GM20431 (cell line): Measurements from ENCODE around the gene RNLS.
"Not testable (repeated sequence)": the region's sequence is repeated elsewhere in the genome, so short reads cannot be mapped to it uniquely, and the experiment has no call there.

Experiments
- in situ Hi-C: fragments of 300-500 bp; cut with MseI, MboI; formaldehyde crosslinking; loops from one replicate; pipeline ENCODE4 v1.15.0; 2020; ENCODE audit warnings: low sequenced_read_pairs; ENCODE audit not compliant: unreplicated experiment

RNLS gene

DNA sequence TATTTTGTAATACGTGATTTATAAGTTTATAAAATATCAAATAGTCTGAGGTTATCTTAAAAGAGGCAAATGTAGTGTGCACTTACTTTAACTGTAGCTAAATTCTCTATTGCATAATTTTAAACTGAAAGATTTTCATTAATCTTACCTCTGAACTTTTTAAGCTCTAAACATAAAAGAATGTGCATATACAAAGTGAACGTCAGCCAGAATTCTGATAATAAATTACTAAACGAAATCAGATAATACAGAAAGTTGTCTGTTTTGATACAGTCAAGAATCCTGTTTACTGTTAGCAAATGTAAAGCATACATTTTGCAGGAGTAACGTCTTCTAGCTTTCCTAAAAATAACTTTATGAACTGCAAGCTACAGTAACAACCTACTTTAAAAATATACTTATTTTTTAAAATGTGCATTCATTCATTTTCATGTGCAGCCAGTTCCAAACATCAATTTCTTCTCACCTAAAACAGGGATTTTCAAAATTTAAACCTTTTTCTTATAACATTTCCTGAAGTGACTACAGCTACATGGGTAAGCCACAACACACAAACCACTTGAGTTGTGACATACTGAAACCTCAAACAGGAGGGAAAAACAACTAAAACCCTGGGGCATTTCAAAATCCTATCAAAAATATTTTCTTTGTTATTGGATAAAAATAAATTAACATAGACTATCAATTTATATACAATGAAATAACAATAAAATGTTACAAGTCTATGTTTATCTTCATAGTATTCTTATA, 92.7 kb downstream of the RNLS start:
- in situ Hi-C loops = no loop called here

- in situ Hi-C loops = no loop called here
Measured at GRCh38 chr10:88489107-88489506, 94.0 kb downstream of the RNLS start.

GRCh38 chr10:88486816-88487215, 96.3 kb downstream of the RNLS start:
- in situ Hi-C loops = not testable (repeated sequence)

GRCh38 chr10:88482220-88482619, 100.9 kb downstream of the RNLS start:
- in situ Hi-C loops = no loop called here

- in situ Hi-C loops = no loop called here
Measured at GRCh38 chr10:88478256-88478655, 104.9 kb downstream of the RNLS start.

- in situ Hi-C loops = no loop called here
Measured at GRCh38 chr10:88477343-88478085, 105.6 kb downstream of the RNLS start.

- in situ Hi-C loops = no loop called here
Measured at GRCh38 chr10:88474884-88475844, 108.0 kb downstream of the RNLS start.

DNA sequence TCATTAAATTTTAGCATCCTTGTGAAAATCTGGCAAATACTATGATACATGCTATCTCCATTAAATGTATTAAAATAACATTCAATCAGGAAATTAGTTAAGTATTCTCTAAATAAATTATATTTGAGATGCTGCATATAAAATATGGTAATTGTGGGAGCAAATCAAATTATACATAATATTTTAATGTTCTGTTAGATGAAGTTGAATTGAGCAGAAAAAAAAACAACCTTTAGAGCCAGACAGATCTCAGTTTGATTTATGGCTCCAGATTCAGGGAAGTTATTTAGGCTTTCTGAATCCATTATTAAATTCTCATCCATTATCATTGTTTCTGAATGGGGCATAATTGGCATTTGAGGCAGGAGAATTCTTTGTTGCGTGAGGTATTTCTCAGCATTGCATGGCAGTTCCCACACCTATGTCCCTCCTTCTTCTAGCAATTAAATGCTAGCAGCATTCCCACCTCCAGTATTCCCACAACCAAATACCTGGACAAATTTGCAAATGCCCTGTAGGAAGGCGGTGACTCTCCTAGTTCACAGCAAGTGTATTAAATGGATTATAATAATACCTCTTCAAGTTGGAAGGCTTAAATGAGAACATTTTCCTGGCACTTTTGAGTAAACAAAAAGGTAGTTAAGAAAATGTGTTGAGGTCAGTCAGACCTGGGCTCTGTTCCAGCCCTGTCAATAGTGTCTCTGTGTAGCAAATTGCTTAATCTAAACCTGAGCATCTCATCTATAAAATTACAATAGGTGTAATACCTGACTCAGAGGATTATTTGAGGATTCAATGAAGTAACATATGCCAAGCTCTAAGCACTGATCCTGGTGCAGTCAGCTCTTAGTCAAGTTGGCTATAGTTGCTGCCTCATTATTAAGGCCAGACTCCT, 108.9 kb downstream of the RNLS start:
- in situ Hi-C loops = no loop called here

DNA sequence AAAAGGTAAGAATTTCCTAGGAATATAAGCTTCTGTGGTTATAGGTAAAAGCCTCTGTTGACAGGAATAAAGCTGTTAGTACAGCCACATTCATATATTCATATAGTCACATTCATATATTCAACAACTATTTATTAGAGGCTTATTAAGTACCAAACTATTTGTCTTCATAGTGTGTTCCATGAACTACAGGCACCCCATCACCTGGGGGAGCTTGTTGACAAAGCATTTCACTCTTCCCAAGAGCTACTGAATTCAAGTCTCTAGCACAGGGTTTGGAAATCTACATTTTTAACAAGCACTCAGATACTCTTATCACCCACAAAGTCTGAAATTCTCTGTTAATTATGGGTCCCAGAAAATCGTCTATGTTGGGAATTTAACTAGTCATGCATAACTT, 110.6 kb downstream of the RNLS start:
- in situ Hi-C loops = no loop called here

DNA sequence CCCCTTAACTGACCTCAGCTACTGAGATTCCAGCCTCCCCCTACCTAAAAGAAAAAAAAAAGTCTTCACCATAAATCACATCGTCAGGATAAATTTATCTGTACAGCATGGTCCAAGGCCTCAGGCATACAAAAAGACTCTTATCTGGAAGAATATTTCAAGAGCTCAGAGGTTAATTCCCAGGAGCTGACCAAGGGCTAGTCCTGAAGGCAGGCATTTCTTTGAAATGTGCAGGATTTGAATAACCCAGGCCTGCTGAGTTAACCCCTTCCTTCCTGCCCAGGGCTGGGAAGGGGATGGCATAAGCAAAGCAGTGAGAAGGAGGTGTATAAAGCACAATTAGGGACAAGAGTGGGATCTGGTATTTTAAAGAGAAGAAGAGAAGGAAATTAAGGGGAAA, 111.2 kb downstream of the RNLS start:
- in situ Hi-C loops = no loop called here

- in situ Hi-C loops = no loop called here
Measured at GRCh38 chr10:88467835-88468485, 115.2 kb downstream of the RNLS start.

- in situ Hi-C loops = no loop called here
Measured at GRCh38 chr10:88466786-88467185, 116.3 kb downstream of the RNLS start.

GRCh38 chr10:88465765-88466164, 117.4 kb downstream of the RNLS start:
- in situ Hi-C loops = no loop called here

GRCh38 chr10:88463811-88464210, 119.3 kb downstream of the RNLS start:
- in situ Hi-C loops = no loop called here

GRCh38 chr10:88461426-88461825, 121.7 kb downstream of the RNLS start:
- in situ Hi-C loops = no loop called here

DNA sequence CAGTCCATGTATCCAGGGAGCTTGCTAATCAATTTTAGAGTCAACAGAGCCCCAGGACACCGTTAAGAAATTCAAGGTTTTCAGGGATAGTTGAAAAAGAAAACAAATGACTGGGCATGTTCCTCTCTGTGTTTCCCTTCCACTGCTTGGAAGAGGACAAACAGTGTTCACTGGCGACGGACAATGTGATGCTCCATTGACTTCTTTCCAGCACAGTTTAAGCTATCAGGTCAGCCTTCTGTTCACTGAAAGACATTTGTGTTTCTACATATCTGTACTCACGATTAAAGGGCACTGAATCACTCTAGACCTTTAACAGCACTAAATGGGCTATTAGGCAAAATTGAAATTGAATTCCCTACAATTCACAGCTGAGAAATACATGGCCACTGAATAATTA, 123.6 kb downstream of the RNLS start:
- in situ Hi-C loops = no loop called here

- in situ Hi-C loops = no loop called here
Measured at GRCh38 chr10:88458209-88458608, 124.9 kb downstream of the RNLS start.

GRCh38 chr10:88457660-88458059, 125.5 kb downstream of the RNLS start:
- in situ Hi-C loops = no loop called here

DNA sequence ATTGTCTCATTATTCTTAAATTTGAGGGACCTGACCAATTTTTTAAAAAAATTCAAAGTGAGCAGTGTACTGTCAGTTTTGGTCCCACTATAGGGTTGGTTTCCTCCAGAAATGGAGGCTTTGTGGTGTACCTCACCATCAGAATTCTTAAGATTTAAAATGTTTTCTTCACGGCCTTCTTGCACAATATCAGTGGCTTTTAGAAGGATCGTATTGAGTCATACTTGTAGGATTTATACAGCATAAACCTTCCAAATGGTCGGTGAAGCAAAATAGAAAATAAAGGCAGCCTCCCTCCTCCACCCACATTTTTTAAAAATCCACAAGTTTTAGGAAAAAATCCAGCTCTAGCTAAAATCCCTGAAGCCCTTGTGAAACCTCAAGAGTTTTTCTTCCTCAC, 126.4 kb downstream of the RNLS start:
- in situ Hi-C loops = no loop called here
